Right atrium auricular region (tissue), 2 donors: Measurements from ENCODE around the gene DLG1. TPM values are rescaled to one million over a fixed set of nuclear protein-coding genes. Genes with fewer than 3 reads are reported as not detected.

ENCODE experiments used
- DNase-seq: peaks from one replicate; pipeline ENCODE4 v3.0.0-alpha.2; 2019; ENCODE audit warnings: low spot score
- H3K27ac ChIP-seq, 2 donors: fragments of 200-600 bp; sonication (generic); 1 replicate in 1 of 2; 2 replicates in 1 of 2; pipeline ENCODE4 v1.5.1; 2016 to 2019
- H3K27me3 ChIP-seq, 2 donors: fragments of 200-600 bp; sonication (generic); one replicate each; pipeline versions ENCODE4 v1.5.1 to v1.6.0; 2017 to 2019
- H3K36me3 ChIP-seq: fragments of 200-600 bp; sonication (generic); one replicate; pipeline ENCODE4 v1.5.1; 2016
- H3K4me1 ChIP-seq, 2 donors: fragments of 200-600 bp; sonication (generic); one replicate each; pipeline versions ENCODE4 v1.5.1 to v1.6.0; 2017 to 2019
- H3K4me3 ChIP-seq, 2 donors: fragments of 200-600 bp; sonication (generic); 1 replicate in 1 of 2; 2 replicates in 1 of 2; pipeline ENCODE4 v1.5.1; 2017 to 2019; ENCODE audit warnings: mild to moderate bottlenecking in 1 of 2, moderate library complexity in 1 of 2
- H3K9me3 ChIP-seq, 2 donors: fragments of 200-600 bp; sonication (generic); one replicate each; pipeline ENCODE4 v1.5.1; 2019
- total RNA-seq, 2 donors: library from RNA; depleted of rRNA; stranded (reverse); fragments of >200 nt; gene quantifications; one replicate each; pipeline ENCODE4 v1.1.0, GENCODE V29; 2016
- TF ChIP-seq, protein P1 (sequence below), 2 donors: fragments of 200-600 bp; sonication (generic); IDR thresholded peaks; one replicate each; pipeline ENCODE4 v1.5.1; 2019; ENCODE audit warnings: antibody characterized with exemption in 2 of 2

Gene DLG1
- total RNA-seq, 2 donors from 2014 or later, result 24.4 to 49.9 TPM

DNA sequence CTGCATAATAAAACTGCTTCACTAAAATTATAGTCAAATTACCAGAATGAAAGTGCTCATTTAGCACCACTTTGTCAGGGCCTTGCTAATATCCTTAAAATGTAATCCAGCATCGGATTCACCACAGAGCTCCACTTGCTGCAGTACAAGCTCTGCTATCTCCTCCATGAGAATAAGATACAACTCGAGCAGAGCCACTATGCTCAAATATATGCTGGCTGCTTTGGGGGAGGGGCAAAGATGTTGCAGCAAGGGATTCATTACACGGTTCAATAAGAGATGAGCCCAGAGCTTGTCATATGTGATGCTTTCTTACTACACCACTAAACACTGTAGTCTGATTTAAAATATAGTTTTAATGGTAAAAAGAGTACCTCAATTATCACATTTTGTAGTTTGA, 72.2 kb downstream of the DLG1 start:
- Histone ChIP-seq H3K9me3 (no peaks in the 10 kb centered on the region), H3K27me3 (no peaks in the 10 kb centered on the region), H3K27ac (no peak overlapping the region), H3K4me3 (no peak overlapping the region), H3K4me1 (peaks cover 0 to 41% of the 10 kb centered on the region in 2 donors), H3K36me3 (no peaks in the 10 kb centered on the region)
- no peak for DNase-seq
- TF ChIP-seq, protein P1, sequence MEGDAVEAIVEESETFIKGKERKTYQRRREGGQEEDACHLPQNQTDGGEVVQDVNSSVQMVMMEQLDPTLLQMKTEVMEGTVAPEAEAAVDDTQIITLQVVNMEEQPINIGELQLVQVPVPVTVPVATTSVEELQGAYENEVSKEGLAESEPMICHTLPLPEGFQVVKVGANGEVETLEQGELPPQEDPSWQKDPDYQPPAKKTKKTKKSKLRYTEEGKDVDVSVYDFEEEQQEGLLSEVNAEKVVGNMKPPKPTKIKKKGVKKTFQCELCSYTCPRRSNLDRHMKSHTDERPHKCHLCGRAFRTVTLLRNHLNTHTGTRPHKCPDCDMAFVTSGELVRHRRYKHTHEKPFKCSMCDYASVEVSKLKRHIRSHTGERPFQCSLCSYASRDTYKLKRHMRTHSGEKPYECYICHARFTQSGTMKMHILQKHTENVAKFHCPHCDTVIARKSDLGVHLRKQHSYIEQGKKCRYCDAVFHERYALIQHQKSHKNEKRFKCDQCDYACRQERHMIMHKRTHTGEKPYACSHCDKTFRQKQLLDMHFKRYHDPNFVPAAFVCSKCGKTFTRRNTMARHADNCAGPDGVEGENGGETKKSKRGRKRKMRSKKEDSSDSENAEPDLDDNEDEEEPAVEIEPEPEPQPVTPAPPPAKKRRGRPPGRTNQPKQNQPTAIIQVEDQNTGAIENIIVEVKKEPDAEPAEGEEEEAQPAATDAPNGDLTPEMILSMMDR (IDR thresholded peaks at IDR 0.05), result no peak

DNA sequence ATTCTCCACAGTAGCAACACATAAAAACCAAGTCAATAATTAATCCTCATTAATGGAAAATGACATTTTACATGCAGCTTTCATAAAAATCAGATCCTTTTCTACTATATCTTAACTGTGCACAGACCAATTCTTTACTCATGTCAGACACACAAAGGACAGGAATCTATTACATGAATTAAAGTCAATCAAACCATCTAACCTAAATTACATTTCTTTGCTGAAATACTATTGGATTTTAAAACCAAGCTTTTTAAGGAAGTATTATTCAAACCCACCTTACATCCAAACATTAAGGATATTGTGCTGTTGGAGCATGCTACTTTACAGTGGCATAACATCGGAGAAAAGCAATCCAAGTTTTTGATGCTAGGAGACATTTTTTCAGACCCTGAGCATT, 72.8 kb downstream of the DLG1 start:
- H3K4me1 ChIP-seq, result peaks cover 0 to 41% of the 10 kb centered on the region in 2 donors
- TF ChIP-seq, protein P1 (IDR thresholded peaks at IDR 0.05), result no peak
- no peak for DNase-seq

DNA sequence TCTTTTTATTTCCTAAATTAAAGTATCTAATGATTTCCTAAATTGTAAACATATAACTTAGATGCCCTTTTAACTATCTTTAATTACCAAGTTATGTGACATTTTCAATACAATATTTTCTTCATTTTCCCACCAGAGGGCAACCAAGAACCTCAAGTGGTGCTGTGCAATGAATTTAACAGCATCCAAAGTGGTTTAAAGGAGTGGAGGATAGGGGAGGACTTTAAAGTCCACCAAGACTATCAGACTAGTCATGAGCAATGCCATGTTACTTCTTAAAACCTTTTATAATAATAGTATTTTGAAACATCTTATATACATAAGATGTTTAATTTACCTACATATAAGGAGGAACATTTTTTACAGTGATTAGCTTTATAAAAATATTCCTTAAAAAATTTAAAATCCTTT, 74.4 kb downstream of the DLG1 start:
- Histone ChIP-seq H3K36me3 (no peaks in the 10 kb centered on the region), H3K27me3 (no peaks in the 10 kb centered on the region), H3K9me3 (no peaks in the 10 kb centered on the region), H3K4me3 (no peak overlapping the region), H3K27ac (no peak overlapping the region), H3K4me1 (peaks cover 0 to 41% of the 10 kb centered on the region in 2 donors)
- no peak for DNase-seq
- TF ChIP-seq, protein P1 (IDR thresholded peaks at IDR 0.05), result peak; percentile 20 to 67

More for the DNA sequence above, 72.8 kb downstream of the DLG1 start:
- H3K9me3 ChIP-seq, result no peaks in the 10 kb centered on the region
- H3K4me3 ChIP-seq, result no peak overlapping the region
- no peaks in the 10 kb centered on the region for H3K27me3 ChIP-seq
- no peak overlapping the region for H3K27ac ChIP-seq
- no peaks in the 10 kb centered on the region for H3K36me3 ChIP-seq

DNA sequence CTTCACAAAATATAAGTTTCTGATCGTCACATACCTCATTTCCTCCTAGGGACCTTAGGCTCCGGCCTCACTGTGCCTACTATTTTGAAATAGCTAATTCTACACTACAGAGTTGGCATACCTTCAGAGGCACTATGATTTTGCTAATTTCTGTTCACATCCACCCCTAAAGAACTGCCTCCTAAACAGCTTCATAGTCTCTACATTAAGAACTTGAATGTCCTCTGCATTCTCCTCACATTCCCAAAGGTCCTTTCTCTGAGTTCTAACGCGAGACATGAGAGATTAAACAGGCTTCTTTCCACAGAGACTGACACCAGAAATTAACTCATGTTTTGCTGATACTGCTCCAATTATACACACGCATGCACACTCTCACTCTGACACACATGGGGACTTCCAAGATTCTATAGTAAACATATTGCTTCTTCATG, 75.5 kb downstream of the DLG1 start:
- Histone ChIP-seq H3K27me3 (no peaks in the 10 kb centered on the region), H3K4me1 (peaks cover 0 to 40% of the 10 kb centered on the region in 2 donors), H3K9me3 (no peaks in the 10 kb centered on the region), H3K4me3 (no peak overlapping the region), H3K27ac (no peak overlapping the region), H3K36me3 (no peaks in the 10 kb centered on the region)
- no peak for DNase-seq
- TF ChIP-seq, protein P1 (IDR thresholded peaks at IDR 0.05), result no peak

DNA sequence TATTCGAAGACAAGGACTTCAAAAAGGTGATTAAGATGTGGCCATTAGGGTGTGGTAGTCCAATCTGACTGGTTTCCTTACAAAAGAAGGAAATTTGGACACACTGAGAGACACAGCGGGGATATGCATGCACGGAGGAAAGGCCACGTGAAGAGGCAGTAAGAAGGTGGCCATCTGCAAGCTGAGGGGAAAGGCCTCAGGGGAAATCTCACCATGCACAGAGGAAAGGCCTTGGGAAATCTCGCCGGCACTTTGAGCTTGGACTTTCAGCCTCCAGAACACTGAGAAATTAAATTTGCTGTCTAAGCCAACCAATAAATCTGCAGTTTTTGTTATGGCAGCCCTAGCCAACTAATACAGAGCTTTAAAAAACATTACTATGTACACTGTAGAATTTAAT, 78.8 kb downstream of the DLG1 start:
- TF ChIP-seq, protein P1 (IDR thresholded peaks at IDR 0.05), result no peak

DNA sequence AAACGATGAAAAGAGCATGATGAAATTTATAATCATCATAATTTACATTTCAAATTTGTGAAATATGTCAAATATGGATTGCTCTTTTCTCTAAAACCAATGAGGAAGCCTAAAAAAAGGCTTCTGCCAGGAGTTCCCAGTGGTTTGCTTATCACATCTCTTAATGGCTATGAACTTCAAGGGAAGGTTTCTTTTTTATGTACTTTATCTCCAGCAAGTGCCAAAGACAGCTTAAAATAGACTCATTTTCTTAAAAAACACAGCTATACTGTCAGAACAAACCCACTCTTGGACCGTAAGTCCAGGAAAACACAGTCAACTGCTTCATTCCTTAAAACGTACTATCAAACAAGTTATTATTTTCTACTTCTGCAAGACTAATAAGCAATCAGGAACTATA, 80.2 kb downstream of the DLG1 start:
- H3K27ac ChIP-seq, result no peak overlapping the region
- no peaks in the 10 kb centered on the region for H3K27me3 ChIP-seq
- TF ChIP-seq, protein P1 (IDR thresholded peaks at IDR 0.05), result no peak
- no peaks in the 10 kb centered on the region for H3K9me3 ChIP-seq
- no peaks in the 10 kb centered on the region for H3K36me3 ChIP-seq
- H3K4me1 ChIP-seq, result peaks cover 0 to 46% of the 10 kb centered on the region in 2 donors
- DNase-seq, result no peak
- H3K4me3 ChIP-seq, result no peak overlapping the region

More for the DNA sequence above, 78.8 kb downstream of the DLG1 start:
- H3K27ac ChIP-seq, result no peak overlapping the region
- no peaks in the 10 kb centered on the region for H3K36me3 ChIP-seq
- H3K27me3 ChIP-seq, result no peaks in the 10 kb centered on the region
- H3K9me3 ChIP-seq, result no peaks in the 10 kb centered on the region
- no peak overlapping the region for H3K4me3 ChIP-seq
- DNase-seq, result no peak
- peaks cover 0 to 54% of the 10 kb centered on the region in 2 donors for H3K4me1 ChIP-seq
